Stomach smooth muscle (tissue), 2 donors: Measurements from ENCODE around the gene RCAN1.

Source experiments
- H3K27ac ChIP-seq: one replicate; pipeline ENCODE4 v1.7.0; 2013; ENCODE audit warnings: mild to moderate bottlenecking, low read length, inconsistent platforms
- H3K27me3 ChIP-seq, 2 donors: one replicate each; pipeline ENCODE4 v1.7.0; 2013; ENCODE audit warnings: low read length in 2 of 2; ENCODE audit not compliant: insufficient read depth in 2 of 2, control insufficient read depth in 1 of 2
- H3K36me3 ChIP-seq, 2 donors: one replicate each; pipeline ENCODE4 v1.7.0; 2013; ENCODE audit warnings: low read length in 2 of 2; ENCODE audit not compliant: control insufficient read depth in 2 of 2, insufficient read depth in 2 of 2
- H3K4me1 ChIP-seq: one replicate; pipeline ENCODE4 v1.7.0; 2013; ENCODE audit warnings: low read length; ENCODE audit not compliant: control insufficient read depth, insufficient read depth
- H3K4me3 ChIP-seq, 2 donors: one replicate each; pipeline ENCODE4 v1.7.0; 2013; ENCODE audit warnings: low read length in 2 of 2
- H3K9ac ChIP-seq, 2 donors: one replicate each; pipeline ENCODE4 v1.7.0; 2013; ENCODE audit warnings: low read length in 2 of 2, mild to moderate bottlenecking in 1 of 2
- H3K9me3 ChIP-seq, 2 donors: one replicate each; pipeline ENCODE4 v1.7.0; 2013; ENCODE audit warnings: low read length in 2 of 2; ENCODE audit not compliant: control insufficient read depth in 2 of 2
- donor health status: healthy.
- donor health status: Pancreatic carcinoma.

Gene RCAN1

DNA sequence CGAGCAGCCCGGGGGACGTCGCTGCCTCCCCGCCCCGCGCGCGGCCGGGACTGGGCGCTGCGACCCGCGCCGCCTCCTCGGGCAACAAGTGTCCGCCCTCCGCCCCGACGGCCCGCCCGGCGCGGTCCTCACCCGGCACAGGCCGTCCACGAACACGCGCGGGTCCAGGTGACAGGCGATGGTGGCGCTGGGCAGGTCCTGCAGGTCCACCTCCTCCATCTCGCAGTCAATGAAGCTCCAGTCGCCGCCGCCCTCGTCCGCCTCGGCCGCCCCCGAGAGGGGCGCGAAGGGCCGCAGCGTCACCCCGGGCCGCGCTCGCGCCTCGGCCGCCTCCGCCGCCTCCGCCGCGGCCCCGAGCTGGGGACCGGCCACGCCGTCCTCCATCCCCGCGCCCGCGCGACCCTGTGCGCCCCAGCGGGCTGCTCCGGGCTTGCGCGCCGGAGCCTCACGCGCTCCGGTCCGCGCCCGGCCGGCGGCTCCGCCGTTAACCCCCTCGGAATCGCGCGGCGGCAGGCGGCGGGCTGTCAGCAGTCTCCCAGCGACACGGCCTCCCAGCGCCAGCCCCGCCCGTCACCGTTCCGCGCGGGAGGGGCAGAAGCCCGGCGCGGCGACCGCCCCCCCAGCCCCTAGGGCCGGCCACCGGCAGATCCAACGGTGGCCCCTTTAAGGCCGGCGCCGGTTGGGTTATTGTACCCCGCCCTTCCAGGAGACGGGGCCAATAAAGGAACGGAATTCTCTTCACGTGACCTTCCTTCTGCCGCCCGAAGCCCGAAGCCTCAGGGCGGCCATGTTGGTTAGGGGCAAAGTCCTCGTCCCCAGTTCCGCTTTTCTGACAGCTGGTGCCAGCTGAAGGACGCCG is at the start of gene RCAN1:
Gene RCAN1, minus strand, starts transcription at position 486 of the 859 bp plus-strand sequence. Its CDS starts 102 bp downstream, at position 384.
- peak within 1 kb of the TSS; percentile 65 to 79 for H3K9ac ChIP-seq
- H3K9me3 ChIP-seq: no peaks in the 10 kb centered on the region
- H3K4me3 ChIP-seq: peak within 1 kb of the TSS; percentile 66 to 86
- H3K36me3 ChIP-seq: no peaks in the 10 kb centered on the region
- peak within 1 kb of the TSS; percentile 77 for H3K27ac ChIP-seq
- peaks cover 26% of the 10 kb centered on the region for H3K4me1 ChIP-seq
- no peaks in the 10 kb centered on the region for H3K27me3 ChIP-seq

DNA sequence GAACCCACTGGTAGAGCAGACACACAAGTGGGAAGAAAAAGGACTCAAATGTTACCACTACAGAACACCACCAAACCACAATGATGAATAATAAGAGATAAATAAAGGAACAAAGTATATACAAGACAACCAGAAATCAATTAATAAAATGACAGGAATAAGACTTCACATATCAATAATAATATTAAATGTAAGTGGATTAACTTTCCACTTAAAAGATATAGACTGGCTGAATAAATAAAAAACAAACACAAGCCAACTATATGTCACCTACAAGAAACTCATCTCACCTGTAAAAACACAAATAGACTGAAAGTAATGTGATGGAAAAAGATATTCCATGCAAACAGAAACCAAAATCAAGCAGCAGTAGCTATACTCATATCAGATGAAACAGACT is 46.9 kb upstream of the RCAN1 start:
- no peaks in the 10 kb centered on the region for H3K4me1 ChIP-seq
- H3K4me3 ChIP-seq: no peak overlapping the region
- peaks cover 0 to 4% of the 10 kb centered on the region in 2 donors for H3K27me3 ChIP-seq
- no peaks in the 10 kb centered on the region for H3K36me3 ChIP-seq
- no peak overlapping the region for H3K9ac ChIP-seq
- H3K9me3 ChIP-seq: peaks cover 4% of the 10 kb centered on the region in 2 donors
- no peak overlapping the region for H3K27ac ChIP-seq

DNA sequence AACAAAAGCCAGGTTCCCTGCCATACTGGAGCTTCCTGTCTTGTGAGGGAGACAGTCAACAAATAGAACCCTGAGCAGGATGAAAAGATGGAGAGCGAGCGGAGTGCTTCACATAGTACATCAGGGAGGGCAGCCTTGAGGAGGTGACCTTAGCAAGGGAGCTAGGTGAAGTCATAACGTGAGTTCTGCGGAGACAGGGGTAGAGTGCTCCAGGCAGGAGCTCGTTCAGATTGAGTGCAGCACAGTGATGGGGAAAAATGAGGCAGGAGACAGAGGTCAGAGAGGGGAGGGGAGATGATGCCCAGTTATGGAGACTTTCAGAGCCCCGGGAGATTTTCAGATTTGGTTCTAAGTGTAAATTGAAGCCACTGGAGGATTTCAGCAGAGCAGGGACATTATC is 38.6 kb upstream of the RCAN1 start:
- peaks cover 6 to 9% of the 10 kb centered on the region in 2 donors for H3K9me3 ChIP-seq
- no peak overlapping the region for H3K4me3 ChIP-seq
- H3K27ac ChIP-seq: no peak overlapping the region
- H3K9ac ChIP-seq: no peak overlapping the region
- no peaks in the 10 kb centered on the region for H3K36me3 ChIP-seq
- no peaks in the 10 kb centered on the region for H3K4me1 ChIP-seq
- peaks cover 0 to 8% of the 10 kb centered on the region in 2 donors for H3K27me3 ChIP-seq

DNA sequence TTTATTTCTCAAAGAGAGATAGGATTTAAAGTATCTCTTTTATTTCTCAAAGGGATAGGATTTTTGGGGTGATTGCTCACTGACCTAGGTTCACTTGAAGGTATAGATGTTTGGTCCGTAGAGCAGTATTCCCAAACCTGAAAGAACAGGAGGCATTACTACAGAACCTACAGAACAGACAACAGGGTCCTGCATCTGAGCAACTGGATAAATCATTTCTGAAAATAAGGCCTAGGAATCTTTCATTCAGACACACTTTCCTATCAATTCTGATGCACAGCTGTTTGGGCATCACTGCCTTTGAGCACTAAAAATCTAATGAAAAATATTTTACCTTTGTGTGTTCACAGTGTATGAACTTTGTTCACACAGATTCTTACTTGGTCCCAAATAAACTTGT is 36.7 kb upstream of the RCAN1 start:
- H3K4me1 ChIP-seq: no peaks in the 10 kb centered on the region
- H3K27me3 ChIP-seq: peaks cover 7 to 10% of the 10 kb centered on the region in 2 donors
- no peak overlapping the region for H3K4me3 ChIP-seq
- peaks cover 6 to 9% of the 10 kb centered on the region in 2 donors for H3K9me3 ChIP-seq
- H3K27ac ChIP-seq: no peak overlapping the region
- H3K36me3 ChIP-seq: no peaks in the 10 kb centered on the region
- H3K9ac ChIP-seq: no peak overlapping the region

DNA sequence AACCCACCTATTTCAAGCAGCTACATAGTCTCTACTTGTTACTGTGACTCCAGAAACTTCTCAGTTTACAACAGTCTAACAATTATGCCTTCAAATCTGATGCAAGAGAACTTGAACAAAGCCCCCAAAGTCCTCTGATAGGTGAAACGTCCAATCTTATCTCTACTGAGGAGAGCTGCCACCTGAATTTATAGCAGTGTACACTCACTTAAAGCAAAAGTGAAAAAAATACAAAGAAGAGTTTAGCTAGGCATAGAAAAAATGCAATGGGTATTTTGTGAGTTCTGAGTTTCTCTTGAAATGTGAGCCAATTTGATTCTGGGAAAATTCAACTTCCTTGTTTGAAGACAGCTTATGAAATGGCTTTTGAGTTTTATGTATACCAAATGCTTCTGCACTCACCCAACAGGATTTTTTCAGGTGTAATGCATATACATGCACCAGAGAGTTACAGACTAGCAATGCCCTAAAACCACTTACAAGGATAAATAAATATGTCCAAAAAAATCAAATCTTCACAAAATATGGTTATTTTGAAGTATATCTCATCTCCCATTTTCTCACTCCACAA is 36.0 kb upstream of the RCAN1 start:
- H3K36me3 ChIP-seq: no peaks in the 10 kb centered on the region
- H3K9ac ChIP-seq: no peak overlapping the region
- peaks cover 7 to 10% of the 10 kb centered on the region in 2 donors for H3K27me3 ChIP-seq
- H3K4me1 ChIP-seq: no peaks in the 10 kb centered on the region
- H3K9me3 ChIP-seq: peaks cover 6 to 9% of the 10 kb centered on the region in 2 donors
- no peak overlapping the region for H3K27ac ChIP-seq
- H3K4me3 ChIP-seq: no peak overlapping the region

DNA sequence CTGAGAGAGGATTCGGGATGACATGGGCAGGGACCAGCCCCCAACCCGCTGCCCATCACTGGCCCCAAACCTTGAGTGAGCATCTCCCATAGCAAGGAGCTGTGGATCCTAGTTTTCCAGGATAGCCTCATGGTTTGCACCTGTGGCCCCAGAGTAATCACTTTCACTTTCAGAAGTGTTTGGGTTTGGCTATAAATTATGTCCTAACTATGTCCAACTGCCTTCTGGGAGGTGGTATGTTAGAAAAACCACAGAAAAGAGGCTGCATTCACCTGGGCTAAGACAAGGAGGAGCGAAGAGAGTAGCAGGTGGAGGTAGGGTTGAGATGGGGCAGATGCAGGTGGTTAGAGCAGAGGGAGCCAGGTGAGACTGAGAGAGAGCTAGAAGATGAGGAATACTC is 34.5 kb upstream of the RCAN1 start:
- Histone ChIP-seq H3K4me1 (no peaks in the 10 kb centered on the region), H3K27me3 (peaks cover 7 to 10% of the 10 kb centered on the region in 2 donors), H3K36me3 (no peaks in the 10 kb centered on the region), H3K9me3 (peaks cover 6 to 9% of the 10 kb centered on the region in 2 donors), H3K27ac (no peak overlapping the region), H3K9ac (no peak overlapping the region), H3K4me3 (no peak overlapping the region)

DNA sequence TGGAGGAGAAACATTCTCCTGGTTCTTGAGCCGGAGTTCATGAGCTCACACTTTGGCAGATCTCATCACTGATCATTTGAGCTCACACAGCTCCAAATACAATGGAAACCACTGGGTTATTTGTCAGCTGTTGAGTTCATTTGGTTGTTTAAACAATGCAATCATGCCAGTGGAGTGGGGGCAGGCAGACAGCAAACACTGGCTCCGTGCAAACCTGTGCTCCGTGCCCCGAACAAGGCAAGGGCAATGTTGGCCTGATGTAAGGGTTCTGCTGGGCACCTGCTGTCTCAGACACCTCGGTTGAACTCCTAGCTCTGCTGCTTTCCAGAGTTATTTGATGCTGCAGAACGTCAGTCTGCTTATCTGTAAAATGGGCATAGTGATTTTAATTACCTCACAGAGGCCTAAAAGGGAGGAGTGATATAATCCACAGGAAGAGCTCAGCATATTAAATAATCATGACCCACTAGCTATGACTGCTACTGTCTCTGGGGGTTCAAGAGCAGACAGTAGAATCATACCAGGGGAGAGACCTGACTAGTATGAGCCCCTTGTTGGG is 33.9 kb upstream of the RCAN1 start:
- H3K27me3 ChIP-seq: peaks cover 7 to 10% of the 10 kb centered on the region in 2 donors

DNA sequence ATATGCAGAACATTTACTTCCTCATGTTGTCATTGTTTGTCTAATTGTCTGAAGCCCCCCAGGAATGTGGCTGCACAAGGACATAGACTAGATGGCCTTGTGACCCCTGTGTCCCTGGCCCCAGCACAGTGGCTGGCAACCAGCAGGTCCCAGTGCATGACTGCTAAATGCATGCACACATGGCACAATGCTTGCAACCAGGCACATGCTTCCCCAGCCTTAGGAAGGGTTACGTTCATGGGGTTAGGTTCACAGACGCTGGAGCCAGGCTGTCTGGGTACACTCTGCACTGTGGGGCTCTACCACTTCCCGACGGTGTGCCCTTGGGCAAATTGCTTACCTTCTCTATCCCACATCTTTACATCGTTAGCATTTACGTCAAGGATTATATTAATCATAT is 32.6 kb upstream of the RCAN1 start:
- Histone ChIP-seq H3K9ac (no peak overlapping the region), H3K27me3 (peaks cover 7 to 10% of the 10 kb centered on the region in 2 donors), H3K36me3 (no peaks in the 10 kb centered on the region), H3K9me3 (peaks cover 6% of the 10 kb centered on the region in 2 donors), H3K27ac (no peak overlapping the region), H3K4me1 (no peaks in the 10 kb centered on the region), H3K4me3 (no peak overlapping the region)

More for the DNA sequence above, 33.9 kb upstream of the RCAN1 start:
- Histone ChIP-seq H3K4me1 (no peaks in the 10 kb centered on the region), H3K9ac (no peak overlapping the region), H3K9me3 (peaks cover 6 to 9% of the 10 kb centered on the region in 2 donors), H3K4me3 (no peak overlapping the region), H3K36me3 (no peaks in the 10 kb centered on the region), H3K27ac (no peak overlapping the region)

DNA sequence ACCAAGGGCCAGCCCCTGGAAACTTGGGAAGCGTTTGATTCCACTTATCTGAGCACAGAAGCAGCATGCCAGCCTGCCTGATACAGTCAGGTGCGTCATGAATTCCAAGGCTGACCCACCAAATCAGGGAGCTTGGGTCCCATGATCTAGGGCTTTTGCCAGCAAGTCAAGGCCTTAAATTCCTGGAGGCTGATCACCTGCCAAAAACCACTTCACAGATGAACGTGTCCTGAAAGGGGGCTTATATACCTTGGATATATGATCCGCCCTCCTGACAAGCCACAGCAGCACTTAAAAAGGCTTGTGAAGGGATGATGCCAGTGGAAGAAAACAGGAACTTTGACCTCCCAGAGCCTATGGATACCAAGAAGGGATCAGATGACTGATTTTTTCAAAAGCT is 29.9 kb upstream of the RCAN1 start:
- H3K9ac ChIP-seq: no peak overlapping the region
- no peak overlapping the region for H3K27ac ChIP-seq
- no peak overlapping the region for H3K4me3 ChIP-seq
- H3K4me1 ChIP-seq: no peaks in the 10 kb centered on the region
- H3K9me3 ChIP-seq: no peaks in the 10 kb centered on the region
- peaks cover 7 to 10% of the 10 kb centered on the region in 2 donors for H3K27me3 ChIP-seq
- H3K36me3 ChIP-seq: no peaks in the 10 kb centered on the region

DNA sequence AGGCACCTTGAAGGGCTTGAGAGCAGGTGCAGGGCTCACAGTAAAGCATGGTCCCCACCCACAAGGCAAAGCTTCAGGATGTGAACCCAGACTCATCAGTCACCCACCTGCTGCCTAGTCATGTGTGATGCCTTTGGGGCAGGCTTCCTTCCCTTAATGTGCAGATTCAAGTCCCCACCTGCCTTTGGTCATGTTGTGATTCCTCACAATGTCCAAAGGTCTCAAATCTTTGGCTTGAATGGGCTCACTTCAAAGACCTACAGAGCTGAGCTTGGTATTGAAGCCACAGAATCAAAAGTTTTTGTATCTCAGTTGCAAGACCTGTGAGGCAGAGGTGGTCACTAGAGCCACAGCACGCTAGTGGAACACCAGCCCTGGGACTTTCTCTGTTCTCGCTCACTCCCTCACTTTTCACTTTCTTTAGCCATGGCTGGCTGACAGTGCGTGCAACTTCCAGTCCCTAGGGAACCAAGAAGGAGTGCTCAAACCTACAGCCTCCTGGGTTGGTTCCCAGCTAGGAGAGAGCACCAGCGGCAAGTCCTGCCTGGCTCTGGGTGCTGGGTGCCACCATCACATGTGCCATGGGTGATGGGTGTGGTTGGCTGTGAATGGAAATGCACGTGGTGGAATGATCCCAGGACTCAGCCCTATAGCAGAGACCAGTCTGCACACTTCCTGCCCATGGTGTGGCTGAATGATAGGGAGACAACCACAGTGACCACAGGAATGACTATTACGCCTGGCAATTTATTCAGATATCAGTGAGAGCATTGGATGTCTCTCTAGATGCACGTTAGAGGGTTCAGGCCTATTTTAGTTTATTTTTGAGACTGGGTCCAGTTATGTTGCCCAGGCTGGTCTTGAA is 27.5 kb upstream of the RCAN1 start:
- Histone ChIP-seq H3K4me1 (no peaks in the 10 kb centered on the region), H3K27ac (no peak overlapping the region), H3K9ac (no peak overlapping the region), H3K27me3 (peaks cover under 1 to 2% of the 10 kb centered on the region in 2 donors), H3K36me3 (no peaks in the 10 kb centered on the region), H3K4me3 (no peak overlapping the region), H3K9me3 (no peaks in the 10 kb centered on the region)
